Esophagus squamous epithelium (tissue), 4 donors: ENCODE measurements around the gene ITSN2.

ENCODE experiments used
- CTCF ChIP-seq, 6 experiments: fragments of 450-650 bp in 4 of 6; fragments of 200-600 bp in 2 of 6; sonication (generic) in 2 of 6; IDR thresholded peaks; one replicate each; pipeline ENCODE4 v1.5.1; 2016 to 2019; ENCODE audit warnings: antibody characterized with exemption in 6 of 6, mild to moderate bottlenecking in 4 of 6, moderate library complexity in 4 of 6
- POLR2A ChIP-seq, 4 donors: fragments of 450-650 bp; IDR thresholded peaks; one replicate each; pipeline ENCODE4 v1.6.1; 2017; ENCODE audit warnings: antibody characterized with exemption in 4 of 4, mild to moderate bottlenecking in 4 of 4, moderate library complexity in 3 of 4

- TF ChIP-seq CTCF (IDR thresholded peaks at IDR 0.05) (no peak), POLR2A (IDR thresholded peaks at IDR 0.05) (no peak)
Observed at GRCh38 chr2:24208490-24208889, 151.8 kb downstream of the ITSN2 start.
